HepG2 (cell line): ENCODE data around the gene UTS2R. TPM values are rescaled to one million over a fixed set of nuclear protein-coding genes. Genes with fewer than 3 reads are reported as not detected.
A peak's percentile ranks its signal among the peaks of the same experiment; 100 is the strongest.

Experiments
- ATAC-seq: fragments of 200-7000 bp; cut with Tn5 transposase; 3 replicates; pipeline ENCODE4 v1.9.1; 2020; ENCODE audit warnings: mild to moderate bottlenecking, moderate library complexity
- BruUV-seq: library from RNA; stranded (reverse); fragments of 400-500 nt; replicated peaks from 2 replicates; lab custom pipeline; 2021; lab: Mats Ljungman, UMichigan
- CTCF ChIA-PET: fragments of 300-600 bp; formaldehyde crosslinking; extraction: SDS; loops from one replicate; lab custom pipeline; 2021; ENCODE audit warnings: low total read pairs, inconsistent platforms, low intra/inter-chr PET ratio; lab: Yijun Ruan, JAX
- POLR2A ChIA-PET: fragments of 350-600 bp; sonication (Branson Sonifier 250); formaldehyde crosslinking; loops from one replicate; lab custom pipeline; 2020; ENCODE audit warnings: antibody characterized with exemption, inconsistent platforms; lab: Yijun Ruan, JAX
- DNase-seq: peaks from one replicate; pipeline ENCODE4 v3.0.0-alpha.2; 2015; ENCODE audit warnings: low spot score
- FAIRE-seq: peaks from 3 replicates; lab custom pipeline; 2011; peaks lifted over from hg19 to GRCh38; lab: Jason Lieb, UNC
- H2AFZ ChIP-seq: one replicate; pipeline ENCODE4 v1.6.1; 2011; ENCODE audit warnings: low read length, inconsistent platforms
- H3K27ac ChIP-seq: fragments of 300-600 bp; 3 replicates; pipeline ENCODE4 v1.8.0; 2011; ENCODE audit warnings: mixed run types, mild to moderate bottlenecking, mixed read lengths, low read length, inconsistent platforms; ENCODE audit not compliant: insufficient read depth; ENCODE audit errors: extremely low read length
- H3K27me3 ChIP-seq, 2 experiments: fragments of 200-600 bp in 1 of 2; 2 replicates in 1 of 2; 3 replicates in 1 of 2; pipeline versions ENCODE4 v1.6.0 to v1.8.0; 2011; ENCODE audit warnings: low read length in 2 of 2, mild to moderate bottlenecking in 2 of 2, moderate library complexity in 2 of 2, inconsistent platforms in 1 of 2; ENCODE audit not compliant: insufficient read depth in 2 of 2, control insufficient read depth in 1 of 2
- H3K36me3 ChIP-seq, 2 experiments: fragments of 200-600 bp in 1 of 2; replicated peaks in 1 of 2; 2 replicates in 1 of 2; 3 replicates in 1 of 2; pipeline versions ENCODE4 v1.5.1 to v1.8.0; 2011; ENCODE audit warnings: low read length in 2 of 2, inconsistent platforms in 1 of 2; ENCODE audit not compliant: insufficient read depth in 2 of 2, control insufficient read depth in 1 of 2
- H3K4me1 ChIP-seq: 2 replicates; pipeline ENCODE4 v1.5.1; 2012; ENCODE audit warnings: low read length, inconsistent platforms; ENCODE audit not compliant: insufficient read depth
- H3K4me2 ChIP-seq: 2 replicates; pipeline ENCODE4 v1.6.0; 2011; ENCODE audit warnings: low read depth, low read length, inconsistent platforms
- H3K4me3 ChIP-seq, 3 experiments: fragments of 200-600 bp in 1 of 3; sonication (generic), shearing (Covaris generic) in 1 of 3; replicated peaks in 1 of 3; 2 replicates each; pipeline ENCODE4 v1.5.1; 2011 to 2016; ENCODE audit warnings: low read length in 3 of 3, inconsistent platforms in 2 of 3, low read depth in 2 of 3, mild to moderate bottlenecking in 2 of 3, control low read depth in 1 of 3, mixed read lengths in 1 of 3; ENCODE audit not compliant: insufficient read depth in 1 of 3
- H3K79me2 ChIP-seq: one replicate; pipeline ENCODE4 v1.6.1; 2011; ENCODE audit warnings: low read length, inconsistent platforms; ENCODE audit not compliant: insufficient read depth
- H3K9ac ChIP-seq: 2 replicates; pipeline ENCODE4 v1.6.0; 2011; ENCODE audit warnings: mild to moderate bottlenecking, low read depth, low read length, inconsistent platforms; ENCODE audit not compliant: insufficient read depth
- H3K9me3 ChIP-seq: 2 replicates; pipeline ENCODE4 v1.5.1; 2012; ENCODE audit warnings: mild to moderate bottlenecking, low read length
- H4K20me1 ChIP-seq: 2 replicates; pipeline ENCODE4 v1.6.0; 2011; ENCODE audit warnings: inconsistent platforms, mild to moderate bottlenecking, low read length, moderate library complexity; ENCODE audit not compliant: insufficient read depth
- HMG20A ChIP-seq: IDR thresholded peaks from 2 replicates; pipeline ENCODE4 v1.6.1; 2016; ENCODE audit warnings: borderline replicate concordance
- NFKB2 ChIP-seq: sonication (generic); formaldehyde crosslinking; IDR thresholded peaks from 2 replicates; pipeline ENCODE4 v1.4.0; 2020; ENCODE audit warnings: missing genetic modification reagents, borderline replicate concordance
- ZNF432 ChIP-seq: sonication (generic); formaldehyde crosslinking; IDR thresholded peaks from 2 replicates; pipeline ENCODE4 v1.5.0; 2020; ENCODE audit warnings: missing genetic modification reagents, mild to moderate bottlenecking, borderline replicate concordance
- WGBS: methylation state at CpG from one replicate; pipeline ENCODE4 v1.1.6; 2017; ENCODE audit warnings: low lambda C conversion rate; 5-methylcytosine and 5-hydroxymethylcytosine counted together
- in situ Hi-C: cut with HindIII; loops from 2 replicates; pipeline ENCODE4 v1.10.0; 2017; ENCODE audit warnings: low pct_unique_long_range_greater_than_20kb; ENCODE audit not compliant: extremely low pct_ligation_motif_present
- intact Hi-C: fragments of 100-400 bp; cut with micrococcal nuclease; formaldehyde crosslinking; loops from one replicate; pipeline ENCODE4 v1.10.0; 2022; ENCODE audit not compliant: unreplicated experiment
- polyA plus RNA-seq, 8 experiments: library from polyadenylated mRNA; depleted of rRNA in 3 of 8; stranded (reverse) in 7 of 8; unstranded in 1 of 8; fragments of >200 nt; fragmentation: Illumina TruSeq in 4 of 8; extraction: Trizol in 4 of 8; gene quantifications; 2 replicates each; pipeline versions ENCODE4 v1.2.1 to v1.2.3, GENCODE V29; 2011 to 2016; ENCODE audit warnings: low read depth in 4 of 8, missing spikeins in 1 of 8, mixed read lengths in 1 of 8; ENCODE audit not compliant: insufficient read depth in 1 of 8
- total RNA-seq, 5 experiments: library from RNA; depleted of rRNA; stranded (reverse); fragments of >200 nt; fragmentation: Illumina TruSeq; extraction: Trizol; gene quantifications; 2 replicates each; pipeline ENCODE4 v1.2.3, GENCODE V29; 2016; ENCODE audit warnings: low read depth in 1 of 5
- TF ChIP-seq, protein P1 (sequence below): sonication (generic); formaldehyde crosslinking; IDR thresholded peaks from 2 replicates; pipeline ENCODE4; 2020; ENCODE audit warnings: missing genetic modification reagents, mild to moderate bottlenecking, borderline replicate concordance
- TF ChIP-seq, protein P2 (sequence below): IDR thresholded peaks from 2 replicates; pipeline ENCODE4 v1.6.1; 2016; ENCODE audit warnings: missing genetic modification reagents, missing compliant biosample characterization
- TF ChIP-seq, protein P3 (sequence below): sonication (generic); formaldehyde crosslinking; IDR thresholded peaks from 2 replicates; pipeline ENCODE4 v1.4.0; 2020; ENCODE audit warnings: missing genetic modification reagents
- TF ChIP-seq, protein P4 (sequence below): sonication (generic); formaldehyde crosslinking; IDR thresholded peaks from 2 replicates; pipeline ENCODE4 v1.5.1; 2020; ENCODE audit warnings: mild to moderate bottlenecking, missing genetic modification reagents, moderate library complexity

Gene UTS2R
- total and polyA plus RNA-seq, 2 of the 13 experiments (the other 11 are each of a cell fraction or from before 2014, with no cell fraction given): 0.13 to 0.15 TPM

DNA sequence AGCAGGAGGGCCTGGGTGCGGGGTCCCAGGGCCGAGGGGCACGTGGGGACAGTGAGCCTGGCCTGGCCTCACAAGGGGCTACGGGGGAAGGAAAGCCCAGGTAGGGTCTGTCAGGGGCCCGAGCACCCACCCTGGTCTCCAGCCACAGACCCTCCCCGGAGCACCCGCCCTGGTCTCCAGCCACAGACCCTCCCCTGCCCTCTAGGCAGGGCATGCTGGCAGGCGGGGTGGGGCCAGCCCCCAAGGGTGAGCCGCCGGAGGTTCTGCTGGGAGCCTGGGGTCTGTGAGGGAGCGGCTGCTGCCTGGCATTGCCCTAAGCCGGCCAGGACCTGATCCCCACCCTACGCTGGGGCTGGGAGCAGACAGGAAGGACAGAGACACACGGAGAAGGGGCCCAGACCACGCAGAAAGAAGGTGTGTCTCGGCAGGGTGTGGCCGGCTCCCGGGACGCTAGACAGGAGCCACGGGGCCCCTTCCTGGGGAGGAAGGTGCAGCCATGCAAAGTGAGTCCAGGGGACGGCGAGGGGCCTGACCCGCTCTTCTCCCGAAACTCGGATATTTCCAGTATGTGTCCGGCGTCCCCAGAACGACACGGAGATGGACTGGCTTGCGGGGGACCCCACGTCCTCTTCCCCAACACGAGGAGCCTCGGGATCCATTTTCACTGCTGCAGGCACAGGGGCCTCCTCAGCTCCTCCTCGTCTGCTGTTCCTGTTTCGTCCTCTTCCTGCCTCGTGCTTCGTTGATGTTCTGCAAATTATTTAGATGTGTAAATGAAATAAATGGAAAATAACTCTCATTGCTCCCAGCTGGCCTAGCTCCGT lies 15.5 kb downstream of the UTS2R start:
- WGBS: 35% methylated on average over 29 of the region's 38 CpGs
- FAIRE-seq: no peak
- DNase-seq: no peak
- no peaks in the 10 kb centered on the region for H4K20me1 ChIP-seq
- no peak for ATAC-seq
- peaks cover 4 to 5% of the 10 kb centered on the region in 2 experiments; a peak in 2 of 5 replicates for H3K36me3 ChIP-seq
- BruUV-seq: no TSS peak
- no peak for TF ChIP-seq ZNF432 (CRISPR knock-in tag)
- TF ChIP-seq, protein P1, sequence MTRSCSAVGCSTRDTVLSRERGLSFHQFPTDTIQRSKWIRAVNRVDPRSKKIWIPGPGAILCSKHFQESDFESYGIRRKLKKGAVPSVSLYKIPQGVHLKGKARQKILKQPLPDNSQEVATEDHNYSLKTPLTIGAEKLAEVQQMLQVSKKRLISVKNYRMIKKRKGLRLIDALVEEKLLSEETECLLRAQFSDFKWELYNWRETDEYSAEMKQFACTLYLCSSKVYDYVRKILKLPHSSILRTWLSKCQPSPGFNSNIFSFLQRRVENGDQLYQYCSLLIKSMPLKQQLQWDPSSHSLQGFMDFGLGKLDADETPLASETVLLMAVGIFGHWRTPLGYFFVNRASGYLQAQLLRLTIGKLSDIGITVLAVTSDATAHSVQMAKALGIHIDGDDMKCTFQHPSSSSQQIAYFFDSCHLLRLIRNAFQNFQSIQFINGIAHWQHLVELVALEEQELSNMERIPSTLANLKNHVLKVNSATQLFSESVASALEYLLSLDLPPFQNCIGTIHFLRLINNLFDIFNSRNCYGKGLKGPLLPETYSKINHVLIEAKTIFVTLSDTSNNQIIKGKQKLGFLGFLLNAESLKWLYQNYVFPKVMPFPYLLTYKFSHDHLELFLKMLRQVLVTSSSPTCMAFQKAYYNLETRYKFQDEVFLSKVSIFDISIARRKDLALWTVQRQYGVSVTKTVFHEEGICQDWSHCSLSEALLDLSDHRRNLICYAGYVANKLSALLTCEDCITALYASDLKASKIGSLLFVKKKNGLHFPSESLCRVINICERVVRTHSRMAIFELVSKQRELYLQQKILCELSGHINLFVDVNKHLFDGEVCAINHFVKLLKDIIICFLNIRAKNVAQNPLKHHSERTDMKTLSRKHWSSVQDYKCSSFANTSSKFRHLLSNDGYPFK (CRISPR knock-in tag): no peak
- no peak for TF ChIP-seq HMG20A (CRISPR knock-in tag)
- TF ChIP-seq NFKB2 (CRISPR knock-in tag): peak; percentile 17; the same call in 1 of the 2 replicates
- TF ChIP-seq, protein P2, sequence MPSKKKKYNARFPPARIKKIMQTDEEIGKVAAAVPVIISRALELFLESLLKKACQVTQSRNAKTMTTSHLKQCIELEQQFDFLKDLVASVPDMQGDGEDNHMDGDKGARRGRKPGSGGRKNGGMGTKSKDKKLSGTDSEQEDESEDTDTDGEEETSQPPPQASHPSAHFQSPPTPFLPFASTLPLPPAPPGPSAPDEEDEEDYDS (CRISPR knock-in tag): no peak
- TF ChIP-seq, protein P3, sequence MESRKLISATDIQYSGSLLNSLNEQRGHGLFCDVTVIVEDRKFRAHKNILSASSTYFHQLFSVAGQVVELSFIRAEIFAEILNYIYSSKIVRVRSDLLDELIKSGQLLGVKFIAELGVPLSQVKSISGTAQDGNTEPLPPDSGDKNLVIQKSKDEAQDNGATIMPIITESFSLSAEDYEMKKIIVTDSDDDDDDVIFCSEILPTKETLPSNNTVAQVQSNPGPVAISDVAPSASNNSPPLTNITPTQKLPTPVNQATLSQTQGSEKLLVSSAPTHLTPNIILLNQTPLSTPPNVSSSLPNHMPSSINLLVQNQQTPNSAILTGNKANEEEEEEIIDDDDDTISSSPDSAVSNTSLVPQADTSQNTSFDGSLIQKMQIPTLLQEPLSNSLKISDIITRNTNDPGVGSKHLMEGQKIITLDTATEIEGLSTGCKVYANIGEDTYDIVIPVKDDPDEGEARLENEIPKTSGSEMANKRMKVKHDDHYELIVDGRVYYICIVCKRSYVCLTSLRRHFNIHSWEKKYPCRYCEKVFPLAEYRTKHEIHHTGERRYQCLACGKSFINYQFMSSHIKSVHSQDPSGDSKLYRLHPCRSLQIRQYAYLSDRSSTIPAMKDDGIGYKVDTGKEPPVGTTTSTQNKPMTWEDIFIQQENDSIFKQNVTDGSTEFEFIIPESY (CRISPR knock-in tag): no peak
- TF ChIP-seq, protein P4, sequence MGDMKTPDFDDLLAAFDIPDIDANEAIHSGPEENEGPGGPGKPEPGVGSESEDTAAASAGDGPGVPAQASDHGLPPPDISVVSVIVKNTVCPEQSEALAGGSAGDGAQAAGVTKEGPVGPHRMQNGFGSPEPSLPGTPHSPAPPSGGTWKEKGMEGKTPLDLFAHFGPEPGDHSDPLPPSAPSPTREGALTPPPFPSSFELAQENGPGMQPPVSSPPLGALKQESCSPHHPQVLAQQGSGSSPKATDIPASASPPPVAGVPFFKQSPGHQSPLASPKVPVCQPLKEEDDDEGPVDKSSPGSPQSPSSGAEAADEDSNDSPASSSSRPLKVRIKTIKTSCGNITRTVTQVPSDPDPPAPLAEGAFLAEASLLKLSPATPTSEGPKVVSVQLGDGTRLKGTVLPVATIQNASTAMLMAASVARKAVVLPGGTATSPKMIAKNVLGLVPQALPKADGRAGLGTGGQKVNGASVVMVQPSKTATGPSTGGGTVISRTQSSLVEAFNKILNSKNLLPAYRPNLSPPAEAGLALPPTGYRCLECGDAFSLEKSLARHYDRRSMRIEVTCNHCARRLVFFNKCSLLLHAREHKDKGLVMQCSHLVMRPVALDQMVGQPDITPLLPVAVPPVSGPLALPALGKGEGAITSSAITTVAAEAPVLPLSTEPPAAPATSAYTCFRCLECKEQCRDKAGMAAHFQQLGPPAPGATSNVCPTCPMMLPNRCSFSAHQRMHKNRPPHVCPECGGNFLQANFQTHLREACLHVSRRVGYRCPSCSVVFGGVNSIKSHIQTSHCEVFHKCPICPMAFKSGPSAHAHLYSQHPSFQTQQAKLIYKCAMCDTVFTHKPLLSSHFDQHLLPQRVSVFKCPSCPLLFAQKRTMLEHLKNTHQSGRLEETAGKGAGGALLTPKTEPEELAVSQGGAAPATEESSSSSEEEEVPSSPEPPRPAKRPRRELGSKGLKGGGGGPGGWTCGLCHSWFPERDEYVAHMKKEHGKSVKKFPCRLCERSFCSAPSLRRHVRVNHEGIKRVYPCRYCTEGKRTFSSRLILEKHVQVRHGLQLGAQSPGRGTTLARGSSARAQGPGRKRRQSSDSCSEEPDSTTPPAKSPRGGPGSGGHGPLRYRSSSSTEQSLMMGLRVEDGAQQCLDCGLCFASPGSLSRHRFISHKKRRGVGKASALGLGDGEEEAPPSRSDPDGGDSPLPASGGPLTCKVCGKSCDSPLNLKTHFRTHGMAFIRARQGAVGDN (CRISPR knock-in tag): 0 out of 2 replicates have a peak, but pooled peaks have one; percentile 25
- TF ChIP-seq, all 625 proteins: peak for 2
- Histone ChIP-seq H3K4me3 (no peak overlapping the region), H3K27me3 (peaks cover 8 to 31% of the 10 kb centered on the region in 2 experiments; a peak in 3 of 5 replicates), H3K79me2 (no peaks in the 10 kb centered on the region), H3K27ac (no peak overlapping the region), H3K9me3 (no peaks in the 10 kb centered on the region), H2AFZ (no peak overlapping the region), H3K9ac (no peak overlapping the region), H3K4me2 (no peak overlapping the region), H3K4me1 (peaks cover 34% of the 10 kb centered on the region)
- intact Hi-C loops (loop anchor here (5.0 kb wide), 1 partner anchor 35 kb away; no protein-coding TSS in a partner anchor), in situ Hi-C loops (loop anchor here (5.0 kb wide), 1 partner anchor 35 kb away; no protein-coding TSS in a partner anchor)
- POLR2A ChIA-PET: interaction anchor here (1.4 to 1.6 kb wide), 2 partner anchors 11 to 16 kb away, joined by 3 to 4 read pairs; no protein-coding TSS in a partner anchor
- CTCF ChIA-PET: no interaction called here
